GM23338 (cell line): ENCODE data around the gene SORCS2. TPM values are rescaled to one million over a fixed set of nuclear protein-coding genes. Genes with fewer than 3 reads are reported as not detected.
"Not testable (repeated sequence)": the region's sequence is repeated elsewhere in the genome, so short reads cannot be mapped to it uniquely, and the experiment has no call there.

Source experiments
- ATAC-seq: fragments of 200-7000 bp; cut with Tn5 transposase; 3 replicates; pipeline ENCODE4 v1.9.1; 2020
- DNase-seq: peaks from one replicate; pipeline ENCODE4 v3.0.0-alpha.2; 2015; ENCODE audit warnings: low spot score
- H2AFZ ChIP-seq: fragments of 200-600 bp; sonication (generic); 2 replicates; pipeline ENCODE4 v1.8.0; 2016; ENCODE audit warnings: antibody characterized with exemption, mild to moderate bottlenecking, moderate library complexity
- H3F3A ChIP-seq: fragments of 200-600 bp; sonication (generic); replicated peaks from 2 replicates; pipeline ENCODE4 v1.8.0; 2017; ENCODE audit warnings: antibody characterized with exemption, mixed run types, low read depth
- H3K27ac ChIP-seq: fragments of 200-600 bp; sonication (generic); 2 replicates; pipeline ENCODE4 v1.6.1; 2016; ENCODE audit warnings: low read depth
- H3K27me3 ChIP-seq: fragments of 200-600 bp; sonication (generic); 2 replicates; pipeline ENCODE4 v1.8.0; 2016; ENCODE audit warnings: mild to moderate bottlenecking, mixed run types, moderate library complexity; ENCODE audit not compliant: insufficient read depth
- H3K36me3 ChIP-seq: fragments of 200-600 bp; sonication (generic); 2 replicates; pipeline ENCODE4 v1.8.0; 2016; ENCODE audit warnings: mild to moderate bottlenecking; ENCODE audit not compliant: insufficient read depth
- H3K4me1 ChIP-seq: fragments of 200-600 bp; sonication (generic); 2 replicates; pipeline ENCODE4 v1.8.0; 2016; ENCODE audit warnings: mild to moderate bottlenecking, moderate library complexity; ENCODE audit not compliant: insufficient read depth
- H3K4me2 ChIP-seq: fragments of 200-600 bp; sonication (generic); 2 replicates; pipeline ENCODE4 v1.7.1; 2017; ENCODE audit warnings: mixed run types
- H3K4me3 ChIP-seq: fragments of 200-600 bp; sonication (generic); 2 replicates; pipeline ENCODE4 v1.6.1; 2016; ENCODE audit warnings: mixed run types
- H3K79me2 ChIP-seq: fragments of 200-600 bp; sonication (generic); replicated peaks from 2 replicates; pipeline ENCODE4 v1.8.0; 2017; ENCODE audit warnings: mild to moderate bottlenecking; ENCODE audit not compliant: insufficient read depth
- H3K9me2 ChIP-seq: fragments of 200-600 bp; sonication (generic); 2 replicates; pipeline ENCODE4 v1.8.0; 2017; ENCODE audit not compliant: insufficient read depth
- H4K20me1 ChIP-seq: fragments of 200-600 bp; sonication (generic); replicated peaks from 2 replicates; pipeline ENCODE4 v1.8.0; 2017; ENCODE audit warnings: mild to moderate bottlenecking; ENCODE audit not compliant: insufficient read depth
- H3K27ac Mint-ChIP-seq: 2 replicates; pipeline ENCODE4 v1.8.0; 2020; ENCODE audit warnings: inconsistent platforms, mild to moderate bottlenecking, moderate library complexity, mixed read lengths
- H3K27me3 Mint-ChIP-seq: 3 replicates; pipeline ENCODE4 v1.8.0; 2022; ENCODE audit warnings: low read depth, mild to moderate bottlenecking, moderate library complexity, mixed read lengths, inconsistent platforms; ENCODE audit not compliant: insufficient read depth, poor library complexity
- H3K36me3 Mint-ChIP-seq: 3 replicates; pipeline ENCODE4 v1.8.0; 2021; ENCODE audit warnings: low read depth, mild to moderate bottlenecking, inconsistent platforms, moderate library complexity, mixed read lengths
- H3K4me1 Mint-ChIP-seq: 3 replicates; pipeline ENCODE4 v1.8.0; 2020; ENCODE audit warnings: mild to moderate bottlenecking, inconsistent platforms, mixed read lengths
- H3K4me3 Mint-ChIP-seq: 3 replicates; pipeline ENCODE4 v1.8.0; 2021; ENCODE audit warnings: moderate library complexity, mild to moderate bottlenecking, inconsistent platforms, mixed read lengths
- H3K9me3 Mint-ChIP-seq: 3 replicates; pipeline ENCODE4 v1.8.0; 2020; ENCODE audit warnings: moderate library complexity, mild to moderate bottlenecking, inconsistent platforms, mixed read lengths
- ETS1 ChIP-seq: IDR thresholded peaks from 2 replicates; pipeline ENCODE4 v1.6.1; 2016; ENCODE audit warnings: antibody characterized with exemption
- EZH2phosphoT487 ChIP-seq: fragments of 200-600 bp; sonication (generic); IDR thresholded peaks from one replicate; pipeline ENCODE4 v1.8.1; 2018; ENCODE audit warnings: antibody characterized with exemption; ENCODE audit not compliant: unreplicated experiment
- POLR2AphosphoS5 ChIP-seq: IDR thresholded peaks from 2 replicates; pipeline ENCODE4 v1.6.1; 2016; ENCODE audit warnings: antibody characterized with exemption, low read depth
- STAT1 ChIP-seq: IDR thresholded peaks from one replicate; pipeline ENCODE4 v1.6.1; 2016; ENCODE audit warnings: antibody characterized with exemption; ENCODE audit not compliant: unreplicated experiment
- ZNF331 ChIP-seq: fragments of 250-450 bp; sonication (Bioruptor Pico); IDR thresholded peaks from 2 replicates; pipeline ENCODE4 v1.5.0; 2020; ENCODE audit warnings: low read depth, mild to moderate bottlenecking, moderate library complexity
- ZNF462 ChIP-seq: fragments of 250-450 bp; sonication (Bioruptor Pico); IDR thresholded peaks from 2 replicates; pipeline ENCODE4 v1.5.0; 2020; ENCODE audit warnings: mild to moderate bottlenecking, moderate library complexity
- polyA plus RNA-seq: library from polyadenylated mRNA; unstranded; fragments of >200 nt; fragmentation: Nextera tagmentation; extraction: Ambion mirVana; gene quantifications from 2 replicates; pipeline ENCODE4 v1.2.1, GENCODE V29; 2016
- total RNA-seq: library from RNA; depleted of rRNA; stranded (reverse); fragments of >200 nt; shearing (Covaris generic); gene quantifications from 2 replicates; pipeline ENCODE4 v1.2.3, GENCODE V29; 2014
- TF ChIP-seq, protein P1 (sequence below), 2 experiments: fragments of 200-600 bp in 1 of 2; sonication (generic) in 1 of 2; conservative IDR thresholded peaks; 2 replicates each; pipeline versions ENCODE4 v1.5.1 to v1.6.1; 2016 to 2017; ENCODE audit warnings: antibody characterized with exemption in 2 of 2, low read depth in 2 of 2, mild to moderate bottlenecking in 2 of 2, moderate library complexity in 1 of 2

Gene SORCS2
- total and polyA plus RNA-seq, 2 experiments from 2014 or later, result 0.47 to 2.4 TPM

DNA sequence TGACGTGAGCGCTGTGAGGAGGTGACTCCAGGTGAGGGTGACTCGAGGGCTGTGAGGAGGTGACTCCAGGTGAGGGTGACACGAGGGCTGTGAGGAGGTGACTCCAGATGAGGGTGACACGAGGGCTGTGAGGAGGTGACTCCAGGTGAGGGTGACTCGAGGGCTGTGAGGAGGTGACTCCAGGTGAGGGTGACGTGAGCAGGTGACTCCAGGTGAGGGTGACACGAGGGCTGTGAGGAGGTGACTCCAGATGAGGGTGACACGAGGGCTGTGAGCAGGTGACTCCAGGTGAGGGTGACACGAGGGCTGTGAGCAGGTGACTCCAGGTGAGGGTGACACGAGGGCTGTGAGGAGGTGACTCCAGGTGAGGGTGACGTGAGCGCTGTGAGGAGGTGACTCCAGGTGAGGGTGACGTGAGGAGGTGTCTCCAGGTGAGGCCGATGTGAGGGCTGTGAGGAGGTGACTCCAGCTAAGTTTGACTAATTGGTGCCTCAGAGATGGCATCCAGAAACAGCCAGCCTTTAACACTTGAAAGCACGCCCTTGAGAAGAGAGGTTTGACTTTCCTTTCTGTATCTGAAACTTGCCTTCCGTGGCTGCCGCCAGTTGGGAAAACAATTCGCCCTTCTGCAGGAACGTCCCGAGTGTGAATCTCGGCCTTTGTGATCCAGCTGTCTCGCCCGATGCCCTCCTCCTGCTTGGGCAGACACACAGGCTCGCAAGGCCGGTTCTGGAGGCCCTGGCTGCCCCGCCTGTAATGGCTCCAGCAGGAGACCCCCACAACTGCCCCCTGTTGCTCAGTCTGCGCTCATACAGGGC is 27.1 kb upstream of the SORCS2 start:
- not testable (repeated sequence) for H3K27me3 ChIP-seq, H3K4me1 ChIP-seq, H4K20me1 ChIP-seq, H3K27me3 Mint-ChIP-seq, ATAC-seq, H3K4me3 ChIP-seq, H3K9me2 ChIP-seq, DNase-seq, H3K4me2 ChIP-seq, H3K27ac ChIP-seq, H3K36me3 Mint-ChIP-seq, H3F3A ChIP-seq, H3K4me3 Mint-ChIP-seq, H3K36me3 ChIP-seq, H3K4me1 Mint-ChIP-seq, H3K9me3 Mint-ChIP-seq, H2AFZ ChIP-seq, H3K79me2 ChIP-seq, H3K27ac Mint-ChIP-seq
- TF ChIP-seq, protein P1, sequence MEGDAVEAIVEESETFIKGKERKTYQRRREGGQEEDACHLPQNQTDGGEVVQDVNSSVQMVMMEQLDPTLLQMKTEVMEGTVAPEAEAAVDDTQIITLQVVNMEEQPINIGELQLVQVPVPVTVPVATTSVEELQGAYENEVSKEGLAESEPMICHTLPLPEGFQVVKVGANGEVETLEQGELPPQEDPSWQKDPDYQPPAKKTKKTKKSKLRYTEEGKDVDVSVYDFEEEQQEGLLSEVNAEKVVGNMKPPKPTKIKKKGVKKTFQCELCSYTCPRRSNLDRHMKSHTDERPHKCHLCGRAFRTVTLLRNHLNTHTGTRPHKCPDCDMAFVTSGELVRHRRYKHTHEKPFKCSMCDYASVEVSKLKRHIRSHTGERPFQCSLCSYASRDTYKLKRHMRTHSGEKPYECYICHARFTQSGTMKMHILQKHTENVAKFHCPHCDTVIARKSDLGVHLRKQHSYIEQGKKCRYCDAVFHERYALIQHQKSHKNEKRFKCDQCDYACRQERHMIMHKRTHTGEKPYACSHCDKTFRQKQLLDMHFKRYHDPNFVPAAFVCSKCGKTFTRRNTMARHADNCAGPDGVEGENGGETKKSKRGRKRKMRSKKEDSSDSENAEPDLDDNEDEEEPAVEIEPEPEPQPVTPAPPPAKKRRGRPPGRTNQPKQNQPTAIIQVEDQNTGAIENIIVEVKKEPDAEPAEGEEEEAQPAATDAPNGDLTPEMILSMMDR (conservative IDR thresholded peaks at IDR 0.05; ENCODE audit: low read depth in 2 of 2), result 0 out of 4 replicates have a peak, but pooled peaks of 1 of the 2 experiments have one; percentile 5

GRCh38 chr4:7165874-7166201 is 26.5 kb upstream of the SORCS2 start:
- Mint-ChIP-seq H3K9me3 (no peaks in the 10 kb centered on the region), H3K27ac (no peak overlapping the region), H3K27me3 (peaks cover 13% of the 10 kb centered on the region), H3K4me1 (no peaks in the 10 kb centered on the region), H3K4me3 (no peak overlapping the region), H3K36me3 (no peaks in the 10 kb centered on the region)
- H3K36me3 ChIP-seq, result no peaks in the 10 kb centered on the region; the same call in 1 of the 2 replicates
- no peak overlapping the region for H3K4me2 ChIP-seq
- H3K27me3 ChIP-seq, result no peaks in the 10 kb centered on the region
- DNase-seq (no peak), ATAC-seq (no peak)
- H3K27ac ChIP-seq, result no peak overlapping the region
- H3K4me1 ChIP-seq, result no peaks in the 10 kb centered on the region
- H3K9me2 ChIP-seq, result no peaks in the 10 kb centered on the region
- no peaks in the 10 kb centered on the region for H3K79me2 ChIP-seq
- H4K20me1 ChIP-seq, result no peaks in the 10 kb centered on the region
- no peaks in the 10 kb centered on the region for H3F3A ChIP-seq
- H3K4me3 ChIP-seq, result no peak overlapping the region
- no peak overlapping the region for H2AFZ ChIP-seq
- TF ChIP-seq ETS1 (no peak), STAT1 (no peak), POLR2AphosphoS5 (no peak), ZNF331 (CRISPR knock-in tag) (no peak), EZH2phosphoT487 (no peak), ZNF462 (CRISPR knock-in tag) (no peak)
- TF ChIP-seq, protein P1 (conservative IDR thresholded peaks at IDR 0.05; ENCODE audit: low read depth in 2 of 2), result no peak
